GM19238 (cell line): ENCODE results near the gene INSR.
"Not testable (repeated sequence)": the region's sequence is repeated elsewhere in the genome, so short reads cannot be mapped to it uniquely, and the experiment has no call there.

Experiments used
- DNase-seq: peaks from one replicate; pipeline ENCODE4 v3.0.0; 2011; ENCODE audit warnings: low spot score; ENCODE audit not compliant: insufficient read length

Gene INSR

DNA sequence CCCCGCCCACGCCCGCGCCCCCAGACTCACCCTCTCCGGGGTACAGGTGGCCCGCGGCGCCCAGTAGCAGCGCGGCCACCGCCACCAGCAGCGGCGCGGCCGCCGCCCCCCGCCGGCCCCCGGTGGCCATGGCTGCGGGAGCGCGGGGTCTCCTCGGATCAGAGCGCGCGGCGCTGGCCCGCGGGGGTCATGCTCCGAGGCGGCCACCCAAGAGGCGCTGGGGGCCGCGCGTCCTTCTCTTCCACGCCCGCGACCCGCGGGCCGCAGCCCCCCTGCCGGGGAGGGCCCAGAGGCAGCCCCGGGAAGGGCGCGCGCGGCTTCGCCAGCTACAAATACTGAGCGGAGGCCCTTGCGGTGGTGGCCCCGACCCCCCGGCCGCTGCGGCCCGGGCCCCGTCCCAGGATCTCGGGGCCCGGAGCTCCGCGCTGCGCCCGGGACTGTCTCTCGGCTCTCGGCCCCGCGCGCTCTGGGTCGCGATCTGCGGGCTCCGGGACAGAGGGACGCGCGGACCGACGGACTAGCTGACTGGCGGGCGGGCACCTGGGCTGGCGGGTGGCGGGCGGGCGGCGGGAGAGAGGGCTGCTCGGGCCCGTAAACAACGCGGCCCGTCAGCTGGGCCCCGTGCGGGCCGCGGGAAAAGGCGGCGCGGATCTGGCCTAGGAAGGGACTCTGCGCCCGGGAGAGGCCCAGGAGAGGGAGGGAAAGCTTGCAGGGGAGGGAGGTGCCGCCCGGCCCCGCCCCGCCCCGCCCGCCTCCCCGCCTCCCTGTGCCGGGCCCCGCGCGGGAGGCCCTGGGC, at the start of gene INSR:
Gene INSR, minus strand, starts transcription at position 653 of the 796 bp plus-strand sequence. Its CDS starts 523 bp downstream, at position 130.
- peak; percentile 97 for DNase-seq

DNA sequence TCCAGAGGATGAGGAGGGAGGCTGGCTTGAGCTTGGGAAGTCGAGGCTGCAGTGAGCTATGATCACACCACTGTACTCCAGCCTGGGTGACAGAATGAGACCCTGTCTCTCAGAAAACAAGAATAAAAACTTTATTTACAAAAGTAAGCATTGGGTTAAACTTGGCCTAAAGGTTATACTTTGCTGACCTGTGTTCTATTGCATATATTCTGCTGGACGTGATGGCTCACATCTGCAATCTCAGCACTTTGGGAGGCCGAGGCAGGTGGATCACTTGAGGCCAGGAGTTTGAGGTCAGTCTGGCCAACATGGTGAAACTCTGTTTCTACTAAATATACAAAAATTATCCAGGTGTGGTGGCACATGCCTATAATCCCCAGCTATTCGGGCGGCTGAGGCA, 47.9 kb upstream of the INSR start:
- no peak for DNase-seq

DNA sequence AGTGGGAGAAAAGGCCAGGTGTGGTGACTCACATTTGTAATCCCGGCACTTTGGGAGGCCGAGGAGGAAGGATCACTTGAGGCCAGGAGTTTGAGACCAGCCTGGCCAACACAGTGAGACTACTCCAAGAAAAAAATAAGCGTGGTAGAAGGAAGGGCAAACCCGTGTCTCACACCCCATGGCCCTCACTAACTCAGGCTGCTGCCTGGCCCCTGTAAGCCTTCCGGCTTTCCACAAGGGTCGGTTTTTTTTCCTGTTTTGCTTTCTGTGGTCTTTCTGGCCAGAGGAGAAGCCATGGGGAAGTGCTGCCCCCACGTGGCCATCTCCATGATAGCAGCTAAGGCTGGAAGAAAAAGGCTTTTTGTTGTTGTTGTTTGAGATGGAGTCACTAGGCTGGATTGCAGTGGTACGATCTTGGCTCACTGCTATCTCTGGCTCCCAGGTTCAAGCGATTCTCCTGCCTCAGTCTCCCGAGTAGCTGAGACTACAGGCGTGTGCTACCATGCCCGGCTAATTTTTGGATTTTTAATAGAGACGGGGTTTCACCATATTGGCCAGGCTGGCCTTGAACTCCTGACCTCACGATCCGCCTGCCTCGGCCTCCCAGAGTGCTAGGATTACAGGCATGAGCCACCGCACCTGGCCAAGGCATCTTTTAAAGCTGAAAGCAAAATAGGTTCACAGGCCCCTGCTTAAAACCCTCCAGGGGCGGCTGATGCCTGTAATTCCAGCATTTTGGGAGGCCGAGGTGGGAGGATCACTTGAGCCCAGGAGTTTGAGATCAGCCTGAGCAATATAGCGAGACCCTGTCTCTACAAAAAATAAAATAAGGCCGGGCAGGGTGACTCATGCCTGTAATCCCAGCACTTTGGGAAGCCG, 47.0 kb upstream of the INSR start:
- no peak for DNase-seq

DNA sequence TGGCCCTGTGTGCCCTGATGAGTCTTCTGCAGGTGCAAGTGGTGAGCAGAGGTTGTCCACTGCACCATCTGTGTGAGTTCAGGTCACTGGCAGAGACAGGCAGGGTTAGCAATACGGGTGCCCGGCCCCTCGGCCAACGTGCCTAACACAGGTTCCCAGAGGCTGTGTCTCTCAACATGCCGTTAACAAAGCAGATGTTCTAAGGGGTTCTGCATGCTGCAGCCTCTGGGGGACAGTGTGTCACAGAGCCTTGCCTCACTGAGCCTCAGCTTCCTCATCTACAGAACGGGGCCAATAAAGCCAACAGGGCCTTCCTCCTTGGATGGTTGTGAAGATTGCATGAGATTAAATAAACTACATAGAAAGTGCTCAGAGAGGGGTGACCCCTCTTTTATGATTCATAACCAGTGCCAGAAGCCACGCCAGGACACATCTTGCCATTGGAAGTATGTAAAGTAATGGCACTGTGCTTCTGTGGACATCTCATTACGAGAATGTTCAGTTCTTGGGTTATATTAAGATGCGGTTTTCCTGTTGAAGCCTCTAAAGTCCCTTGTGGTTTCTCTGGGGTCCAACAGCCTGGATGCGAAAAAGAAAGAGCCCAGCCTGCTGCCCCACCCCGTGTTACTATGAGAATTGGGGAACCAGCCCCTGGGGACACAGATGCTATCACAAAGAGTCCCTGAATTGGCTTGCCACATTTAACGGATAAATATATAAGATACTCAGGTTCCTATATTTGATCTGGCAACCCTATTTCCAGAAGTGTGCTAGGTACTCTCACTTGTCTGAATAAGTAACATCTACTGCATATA, 43.4 kb upstream of the INSR start:
- peak; percentile 51 for DNase-seq

DNA sequence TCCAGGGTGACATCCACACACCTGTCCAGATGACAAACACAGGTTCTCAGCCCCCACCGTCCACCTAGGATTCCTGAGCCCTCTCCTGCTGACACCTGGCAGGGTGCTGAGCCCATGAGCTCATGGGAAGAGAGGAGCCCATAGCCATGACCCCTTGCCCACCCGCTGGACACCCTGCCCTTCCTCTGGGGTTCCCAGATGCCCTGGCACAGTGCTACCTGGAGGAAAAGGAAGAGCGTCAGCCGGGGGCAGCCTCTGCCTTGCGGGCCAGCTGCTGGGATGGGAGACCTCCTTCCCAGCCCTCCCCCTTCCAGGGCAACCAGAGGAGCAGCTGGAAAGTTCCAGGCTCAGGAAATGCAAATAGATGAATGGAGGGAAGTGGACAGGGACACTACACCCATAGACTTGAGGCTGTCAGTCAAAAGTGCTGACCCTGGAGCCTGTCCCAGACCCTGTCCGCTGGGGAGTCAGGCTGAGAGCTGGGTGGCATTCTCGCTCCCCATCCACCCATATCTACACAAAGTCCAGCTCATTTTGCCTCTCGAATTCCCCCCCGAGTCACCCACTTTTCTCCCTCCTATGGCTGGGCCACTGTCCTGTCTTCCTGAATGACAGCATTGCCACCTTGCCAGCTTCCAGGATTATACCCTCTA, 42.2 kb upstream of the INSR start:
- DNase-seq: no peak

DNA sequence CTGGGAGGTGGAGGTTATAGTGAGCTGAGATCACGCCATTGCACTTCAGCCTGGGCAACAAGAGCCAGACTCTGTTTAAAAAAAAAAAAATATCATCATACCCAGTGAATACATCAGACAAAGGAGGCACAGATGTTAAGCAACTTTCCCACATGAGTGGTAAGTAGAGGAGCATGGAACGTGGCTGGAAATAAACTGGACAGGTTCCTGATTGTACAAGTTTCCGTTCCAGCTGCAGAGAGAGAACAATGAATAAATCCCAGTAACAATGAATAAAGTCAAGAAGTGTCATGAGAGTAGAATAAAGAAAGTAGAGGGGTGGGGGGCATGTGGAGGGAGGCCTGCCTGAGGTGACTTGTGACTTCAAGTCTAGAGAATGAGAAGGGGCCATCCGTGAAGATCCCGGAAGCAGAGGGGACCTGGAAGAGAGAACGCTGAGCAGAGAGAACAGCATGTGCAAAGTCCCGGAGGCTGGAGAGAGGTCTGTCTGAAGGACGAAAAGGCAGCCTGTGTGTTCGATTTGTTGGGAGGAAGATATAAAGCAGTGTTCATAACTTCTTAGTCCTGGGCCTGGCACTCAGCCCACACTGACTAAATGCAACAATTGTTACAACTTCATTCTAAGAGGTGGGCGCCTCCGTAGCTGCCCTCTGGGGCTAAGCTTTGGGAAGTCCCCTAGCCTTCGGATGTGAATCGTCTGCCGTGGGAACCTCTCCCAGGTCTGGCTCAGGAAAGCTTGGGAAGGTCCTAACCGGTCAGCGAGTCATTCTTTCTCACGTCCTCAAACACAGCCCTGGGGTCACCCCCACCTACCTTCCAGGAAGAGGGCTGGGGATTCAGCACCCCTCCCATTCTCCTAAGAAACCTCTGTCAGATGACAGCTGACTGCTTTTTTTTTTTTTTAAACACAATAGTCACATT, 39.2 kb upstream of the INSR start:
- DNase-seq: no peak

DNA sequence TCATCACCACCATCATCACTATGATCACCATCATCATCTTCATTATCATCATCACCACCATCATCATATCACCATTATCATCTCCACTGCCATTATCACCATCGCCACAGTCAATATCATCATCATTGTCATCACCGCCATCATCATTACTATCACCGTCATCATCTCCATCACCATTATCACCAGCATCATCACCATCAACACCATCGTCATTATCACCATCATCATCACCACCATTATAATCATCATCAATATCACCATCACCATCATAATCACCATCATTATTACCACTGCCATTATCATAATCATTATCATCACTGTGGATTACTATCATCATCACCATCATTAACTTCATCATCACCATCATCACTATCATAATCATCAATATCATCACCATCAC, 37.2 kb upstream of the INSR start:
- DNase-seq: no peak

DNA sequence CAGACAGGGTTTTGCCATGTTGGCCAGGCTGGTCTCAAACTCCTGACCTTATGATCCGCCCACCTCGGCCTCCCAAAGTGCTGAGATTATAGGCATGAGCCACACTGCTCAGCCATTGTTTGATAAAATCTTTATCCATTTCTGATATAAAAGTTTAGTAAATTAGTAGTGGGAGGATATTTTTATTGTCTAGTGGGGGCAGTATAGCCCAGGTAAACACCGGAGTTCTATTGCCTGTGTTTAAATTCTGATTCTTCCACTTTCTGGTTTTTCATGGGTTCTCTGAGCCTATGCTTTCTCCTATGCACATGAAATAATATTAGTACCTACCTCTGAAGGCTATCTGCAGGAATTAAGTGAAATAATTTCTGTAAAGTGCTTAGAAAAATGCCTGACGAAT, 34.4 kb upstream of the INSR start:
- no peak for DNase-seq

DNA sequence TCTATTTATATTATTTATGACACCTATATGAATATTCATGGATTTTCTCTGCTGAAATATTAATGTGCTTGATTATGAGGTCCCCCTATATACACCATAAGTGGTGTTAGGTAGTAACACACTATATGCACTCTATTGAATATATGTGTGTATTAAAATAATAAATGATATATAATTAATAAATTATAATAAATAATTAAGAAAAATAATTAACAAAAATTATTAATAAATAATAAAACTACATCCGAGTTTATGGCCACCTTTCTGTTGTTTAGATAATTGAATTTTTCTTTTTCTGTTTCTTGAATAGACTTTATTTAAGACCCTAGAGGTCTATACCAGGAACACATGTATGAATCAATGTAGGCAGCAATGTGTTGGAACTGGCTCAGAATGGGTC, 33.6 kb upstream of the INSR start:
- no peak for DNase-seq

DNA sequence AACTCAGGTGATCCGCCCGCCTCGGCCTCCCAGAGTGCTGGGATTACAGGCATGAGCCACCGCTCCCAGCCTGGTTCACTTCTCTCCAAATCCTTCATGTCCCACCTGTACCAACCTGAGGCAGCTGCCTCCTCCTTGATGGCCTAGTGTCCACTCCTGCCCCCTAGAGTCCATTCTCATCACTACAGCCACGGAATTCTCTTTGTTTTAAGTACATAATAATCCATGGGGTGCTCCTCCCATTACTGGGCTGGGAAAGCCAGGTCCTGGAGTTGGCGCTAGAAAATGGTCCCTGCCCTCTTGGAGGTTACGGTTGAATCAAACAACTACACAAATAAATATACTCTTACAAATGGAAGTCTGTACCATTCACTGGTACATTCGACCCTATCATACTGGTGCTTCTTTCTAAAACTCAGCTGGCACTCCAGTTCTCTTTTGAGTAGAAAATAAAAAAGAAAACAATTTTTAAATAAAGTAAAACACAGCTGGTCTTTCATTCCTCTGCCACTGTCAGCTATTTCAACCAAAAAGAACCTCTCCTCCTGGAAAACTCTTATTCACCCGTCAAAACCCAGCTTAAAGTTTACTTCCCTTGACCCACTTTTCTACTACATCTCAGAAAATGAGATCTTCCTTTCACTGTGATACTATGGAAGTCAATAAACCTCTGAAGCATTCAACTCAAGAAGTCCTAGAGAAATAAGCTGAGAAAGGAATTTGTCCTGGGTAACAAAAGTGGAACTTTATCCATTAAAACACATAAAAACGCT, 32.1 kb upstream of the INSR start:
- DNase-seq: no peak

DNA sequence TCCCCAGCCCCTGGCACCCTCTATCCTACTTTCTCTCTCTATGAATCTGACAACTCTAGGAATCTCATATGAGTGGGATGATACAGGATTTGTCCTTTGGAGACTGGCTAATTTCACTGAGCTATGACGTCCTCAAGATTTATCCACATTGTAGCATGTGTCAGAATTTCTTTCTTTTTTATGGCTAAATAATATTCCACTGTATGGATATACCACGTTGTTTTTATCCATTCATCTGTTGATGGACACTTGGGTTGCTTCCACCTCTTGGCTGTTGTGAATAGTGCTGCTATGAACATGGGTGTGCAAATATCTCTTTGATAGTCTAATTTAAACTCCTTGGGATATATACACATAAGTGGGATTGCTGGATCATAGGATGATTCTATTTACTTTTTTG, 24.0 kb upstream of the INSR start:
- DNase-seq: no peak

DNA sequence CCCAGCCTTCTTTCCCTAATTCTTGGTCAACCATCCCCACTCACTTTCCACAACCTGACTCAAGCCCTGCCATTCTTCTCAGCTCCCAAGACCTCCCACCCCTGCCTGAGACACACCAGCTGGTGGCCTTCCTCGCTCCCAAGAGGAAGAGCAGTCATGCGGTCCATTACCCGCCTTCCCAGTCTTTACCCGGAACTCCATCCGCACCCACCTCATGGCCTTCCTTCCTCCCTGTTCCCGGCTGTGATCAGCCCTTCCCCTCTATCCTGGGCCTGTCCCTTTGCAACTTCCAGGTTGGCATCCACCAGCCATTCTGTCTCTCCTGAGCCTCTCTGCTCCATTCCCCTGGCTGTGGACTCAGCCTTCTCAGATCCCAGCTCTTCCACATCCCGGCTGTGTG, 18.6 kb upstream of the INSR start:
- no peak for DNase-seq

DNA sequence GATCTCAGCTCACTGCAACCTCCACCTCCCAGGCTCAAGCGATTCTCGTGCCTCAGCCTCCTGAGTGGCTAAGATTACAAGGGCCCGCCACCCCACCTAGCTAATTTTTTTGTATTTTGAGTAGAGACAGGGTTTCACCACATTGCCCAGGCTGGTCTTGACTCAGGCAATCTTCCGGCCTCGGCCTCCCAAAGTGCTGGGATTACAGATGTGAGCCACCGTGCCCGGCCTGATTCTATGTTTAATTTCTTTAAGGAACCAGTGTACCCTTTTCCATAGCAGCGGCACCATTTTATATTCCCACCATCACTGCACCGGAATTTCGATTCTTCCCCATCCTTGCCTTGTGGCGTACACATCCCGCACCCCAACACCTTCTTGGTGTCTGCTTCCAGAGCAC, 17.7 kb upstream of the INSR start:
- no peak for DNase-seq

DNA sequence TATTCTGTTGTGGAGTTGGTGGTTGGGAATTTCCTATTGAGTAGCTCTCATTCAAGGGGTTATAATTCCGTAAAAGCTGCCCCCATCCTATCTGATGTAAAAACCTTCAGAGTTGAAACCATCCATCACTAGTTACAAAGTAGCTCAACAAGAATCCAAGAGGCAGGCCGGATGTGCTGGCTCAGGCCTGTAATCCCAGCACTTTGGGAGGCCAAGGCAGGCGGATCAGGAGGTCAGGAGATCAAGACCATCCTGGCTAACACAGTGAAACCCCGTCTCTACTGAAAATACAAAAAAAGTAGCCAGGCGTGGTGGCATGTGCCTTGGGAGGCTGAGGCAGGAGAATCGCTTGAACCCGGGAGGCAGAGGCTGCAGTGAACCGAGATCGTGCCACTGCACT, 14.1 kb upstream of the INSR start:
- not testable (repeated sequence) for DNase-seq

DNA sequence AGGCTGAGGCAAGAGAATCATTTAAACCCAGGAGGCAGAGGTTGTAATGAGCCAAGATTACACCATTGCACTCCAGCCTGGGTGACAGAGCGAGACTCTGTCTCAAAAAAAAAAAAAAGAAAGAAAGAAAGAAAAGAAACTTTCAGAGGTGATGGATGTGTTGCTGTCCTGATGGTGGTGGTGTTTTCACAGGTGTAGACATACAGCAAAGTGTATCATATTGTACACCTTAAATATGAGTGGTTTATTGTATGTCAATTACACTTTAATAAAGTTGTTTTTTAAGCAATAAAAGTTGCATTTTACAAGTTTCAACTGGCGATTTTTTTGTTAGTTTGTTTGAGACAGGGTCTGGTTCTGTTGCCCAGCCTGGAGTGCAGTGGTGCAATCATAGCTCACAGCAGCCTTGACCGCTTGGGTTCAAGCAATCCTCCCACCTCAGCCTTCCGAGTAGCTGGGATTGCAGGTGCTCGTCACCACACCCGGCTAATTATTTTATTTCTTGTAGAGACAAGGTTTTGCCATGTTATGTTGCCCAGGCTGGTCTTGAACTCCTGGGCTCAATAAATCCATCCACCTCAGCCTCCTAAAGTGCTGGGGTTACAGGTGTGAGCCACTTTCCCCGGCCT, 13.5 kb upstream of the INSR start:
- DNase-seq: no peak

DNA sequence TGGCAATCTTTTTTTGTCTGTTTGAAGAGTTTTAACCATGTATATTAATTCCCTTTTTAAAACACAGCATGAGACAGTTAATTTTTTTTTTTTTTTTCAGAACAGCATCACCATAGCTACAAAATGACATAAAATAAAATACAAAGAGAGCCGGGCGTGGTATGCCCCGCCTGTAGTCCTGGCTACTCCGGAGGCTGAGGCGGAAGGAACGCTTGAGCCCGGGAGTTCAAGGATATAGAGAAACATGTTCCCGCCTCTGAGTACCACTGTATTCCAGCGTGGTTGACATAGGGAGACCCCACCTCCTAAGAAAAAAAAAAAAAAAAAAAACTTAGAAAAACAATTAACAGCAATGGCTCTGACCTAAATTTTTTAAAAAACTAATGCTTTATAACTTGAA, 10.0 kb upstream of the INSR start:
- no peak for DNase-seq

DNA sequence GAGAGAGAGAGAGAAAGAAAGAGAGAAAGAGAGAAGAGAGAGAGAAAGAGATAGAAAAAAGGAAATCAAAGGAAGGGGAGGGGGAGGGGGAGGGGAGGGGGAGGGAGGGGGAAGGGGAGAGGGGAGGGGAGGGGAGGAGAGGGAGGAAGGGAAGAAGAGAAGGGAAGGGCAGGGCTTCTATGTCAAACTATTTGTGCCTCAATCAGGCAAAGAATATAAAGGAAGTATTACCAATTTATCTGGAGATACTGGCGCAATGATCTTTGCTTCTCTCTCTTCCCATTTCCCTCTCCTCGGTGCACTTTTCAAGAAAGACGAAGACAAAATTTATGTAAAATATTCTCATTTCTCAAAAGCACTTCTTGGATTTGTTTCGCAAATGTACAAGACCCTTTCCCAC, 9.3 kb upstream of the INSR start:
- no peak for DNase-seq

DNA sequence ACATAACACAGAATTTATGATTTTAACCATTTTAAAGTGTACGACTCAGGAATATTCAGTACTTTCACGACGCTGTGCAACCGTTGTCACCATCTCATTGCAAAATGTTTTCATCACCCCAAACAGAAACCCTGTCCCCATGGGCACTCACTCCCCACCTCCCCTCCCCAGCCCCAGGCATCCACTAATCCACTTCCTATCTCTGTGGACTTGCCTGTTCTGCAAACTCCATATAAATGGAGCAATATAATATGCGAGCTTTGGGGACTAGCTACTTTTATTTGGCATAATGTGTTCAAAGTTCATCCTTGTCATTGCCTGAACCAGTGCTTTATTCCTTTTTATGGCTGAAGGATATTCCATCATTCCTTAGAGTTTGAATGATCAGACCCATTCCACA, 7.3 kb upstream of the INSR start:
- DNase-seq: no peak

DNA sequence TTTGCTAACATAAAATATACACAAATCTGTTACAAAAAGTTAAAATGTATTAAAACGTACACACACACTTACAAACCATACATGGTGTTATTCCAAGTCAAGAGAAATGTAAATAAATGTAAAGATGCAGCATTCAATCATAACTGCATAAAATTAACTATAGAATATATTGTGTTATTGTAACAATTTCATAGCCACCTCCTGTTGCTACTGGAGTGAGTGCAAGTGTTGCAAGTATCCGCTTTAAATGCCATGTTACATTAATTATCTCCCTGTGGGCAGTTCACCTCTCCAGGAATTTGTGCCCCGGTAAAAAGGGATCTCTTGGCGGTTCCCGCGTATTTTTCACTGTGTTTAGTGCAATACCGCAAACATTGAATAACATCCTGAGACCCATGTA, 3.5 kb upstream of the INSR start:
- no peak for DNase-seq
